ENCODE results near the gene CSGALNACT2. TPM values are rescaled to one million over a fixed set of nuclear protein-coding genes. Genes with fewer than 3 reads are reported as not detected.

CSGALNACT2 gene
- total and polyA plus RNA-seq, 2 of the 13 experiments (the other 11 are each of a cell fraction or from before 2014, with no cell fraction given) = 3.3 to 7.1 TPM

- Histone ChIP-seq H3K4me3 (replicated peaks in 1 of 3; ENCODE audit: insufficient read depth in 1 of 3, low read depth in 2 of 3, low read length in 3 of 3) (no peak overlapping the region), H3K36me3 (replicated peaks in 1 of 2; ENCODE audit: control insufficient read depth in 1 of 2, insufficient read depth in 2 of 2, low read length in 2 of 2) (no peaks in the 10 kb centered on the region), H3K4me2 (ENCODE audit: low read depth, low read length) (no peak overlapping the region), H3K27ac (ENCODE audit: extremely low read length, insufficient read depth, low read length) (no peak overlapping the region), H4K20me1 (ENCODE audit: insufficient read depth, low read length) (no peaks in the 10 kb centered on the region; the same call in 1 of the 2 replicates), H3K4me1 (ENCODE audit: insufficient read depth, low read length) (no peaks in the 10 kb centered on the region), H3K27me3 (ENCODE audit: control insufficient read depth in 1 of 2, insufficient read depth in 2 of 2, low read length in 2 of 2) (no peaks in the 10 kb centered on the region), H3K79me2 (ENCODE audit: insufficient read depth, low read length) (peaks cover 4% of the 10 kb centered on the region), H2AFZ (ENCODE audit: low read length) (no peak overlapping the region), H3K9ac (ENCODE audit: insufficient read depth, low read depth, low read length) (no peak overlapping the region), H3K9me3 (ENCODE audit: low read length) (no peaks in the 10 kb centered on the region)
- POLR2A ChIA-PET = no interaction called here
- ATAC-seq (no peak), DNase-seq (ENCODE audit: low spot score) (no peak), FAIRE-seq (no peak)
- no TSS peak for BruUV-seq (replicated peaks)
- 93% methylated on average over 2 of the region's 2 CpGs for WGBS (ENCODE audit: low lambda C conversion rate)
- TF ChIP-seq GPN1 (CRISPR knock-in tag; IDR thresholded peaks at IDR 0.05; ENCODE audit: borderline replicate concordance) (no peak), ZNF770 (CRISPR knock-in tag; IDR thresholded peaks at IDR 0.05) (no peak), ZNF703 (CRISPR knock-in tag; IDR thresholded peaks at IDR 0.05; ENCODE audit: borderline replicate concordance) (no peak), ZNF260 (CRISPR knock-in tag; IDR thresholded peaks at IDR 0.05; ENCODE audit: borderline replicate concordance, low read depth) (no peak), ARNTL (CRISPR knock-in tag; IDR thresholded peaks at IDR 0.05) (no peak), ELF4 (CRISPR knock-in tag; IDR thresholded peaks at IDR 0.05; ENCODE audit: borderline replicate concordance) (no peak), PTBP1 (IDR thresholded peaks at IDR 0.05; ENCODE audit: low read depth, low read length, poor library complexity, severe bottlenecking) (no peak), HOMEZ (CRISPR knock-in tag; IDR thresholded peaks at IDR 0.05; ENCODE audit: low read depth) (no peak), RFX3 (CRISPR knock-in tag; IDR thresholded peaks at IDR 0.05) (no peak), ZNF800 (CRISPR knock-in tag; IDR thresholded peaks at IDR 0.05) (no peak), YEATS4 (CRISPR knock-in tag; IDR thresholded peaks at IDR 0.05; ENCODE audit: borderline replicate concordance) (no peak)
- intact Hi-C loops (cut with micrococcal nuclease; ENCODE audit: unreplicated experiment) (no loop called here), in situ Hi-C loops (cut with HindIII; ENCODE audit: extremely low pct_ligation_motif_present, low pct_unique_long_range_greater_than_20kb) (no loop called here)
- CTCF ChIA-PET (ENCODE audit: low intra/inter-chr PET ratio, low total read pairs) = no interaction called here
These were observed 17.0 kb downstream of the CSGALNACT2 start for GRCh38 chr10:43155221-43155620.

Data from HepG2 (cell line).